OCI-LY3 (cell line): ENCODE data around the gene SLC25A41.

Experiments used
- H2AFZ ChIP-seq: fragments of 200-600, 300-600 bp; shearing (Covaris generic); 2 replicates; pipeline ENCODE4 v1.6.0; 2014; ENCODE audit warnings: antibody characterized with exemption, low read depth, low read length
- H3K27ac ChIP-seq: fragments of 200-600, 300-600 bp; sonication (generic); 2 replicates; pipeline ENCODE4 v1.5.1; 2014; ENCODE audit warnings: mild to moderate bottlenecking, low read length, moderate library complexity, mixed read lengths
- H3K27me3 ChIP-seq: fragments of 200-600, 300-600 bp; sonication (generic); 2 replicates; pipeline ENCODE4 v1.6.1; 2014; ENCODE audit warnings: low read depth, low read length, mixed read lengths
- H3K36me3 ChIP-seq: fragments of 200-600, 300-600 bp; sonication (generic); replicated peaks from 2 replicates; pipeline ENCODE3; 2014; ENCODE audit warnings: low read depth, low read length, mixed read lengths
- H3K4me1 ChIP-seq: fragments of 300-600, 200-600 bp; sonication (generic); 2 replicates; pipeline ENCODE4 v1.6.1; 2014; ENCODE audit warnings: low read length, mixed read lengths
- H3K4me2 ChIP-seq: fragments of 200-600, 300-600 bp; sonication (generic); 2 replicates; pipeline ENCODE4 v1.6.1; 2014; ENCODE audit warnings: low read length, mixed read lengths
- H3K4me3 ChIP-seq: fragments of 300-600, 200-600 bp; sonication (generic); 2 replicates; pipeline ENCODE4 v1.5.1; 2014; ENCODE audit warnings: antibody characterized with exemption, mild to moderate bottlenecking, low read length, moderate library complexity
- H3K79me2 ChIP-seq: fragments of 300-600, 200-600 bp; shearing (Covaris generic); 2 replicates; pipeline ENCODE4 v1.6.1; 2014; ENCODE audit warnings: mild to moderate bottlenecking, low read length, mixed read lengths
- H3K9ac ChIP-seq: fragments of 300-600, 200-600 bp; shearing (Covaris generic); 2 replicates; pipeline ENCODE4 v1.6.0; 2014; ENCODE audit warnings: mild to moderate bottlenecking, low read length, moderate library complexity
- H3K9me3 ChIP-seq: fragments of 200-600, 300-600 bp; shearing (Covaris generic); 2 replicates; pipeline ENCODE4 v1.6.1; 2014; ENCODE audit warnings: low read length, mixed read lengths; ENCODE audit not compliant: insufficient read depth
- H4K20me1 ChIP-seq: fragments of 200-600, 300-600 bp; sonication (generic); 2 replicates; pipeline ENCODE4 v1.6.1; 2016; ENCODE audit warnings: low read length, mixed read lengths; ENCODE audit not compliant: insufficient read depth
- CTCF ChIP-seq: fragments of 200-600, 300-600 bp; sonication (generic); IDR thresholded peaks from 2 replicates; pipeline ENCODE4 v1.5.1; 2014; ENCODE audit warnings: antibody characterized with exemption, low read length, low read depth
- EZH2phosphoT487 ChIP-seq: fragments of 200-600 bp; shearing (Covaris generic); IDR thresholded peaks from 2 replicates; pipeline ENCODE4 v1.6.1; 2018; ENCODE audit warnings: antibody characterized with exemption, mixed run types, low read depth

The SLC25A41 gene

GRCh38 chr19:6413721-6414643, 19.6 kb downstream of the SLC25A41 start:
- H3K36me3 ChIP-seq: peaks cover 71% of the 10 kb centered on the region
- H3K9me3 ChIP-seq: no peaks in the 10 kb centered on the region
- TF ChIP-seq CTCF: no peak
- no peaks in the 10 kb centered on the region for H3K4me1 ChIP-seq
- H3K79me2 ChIP-seq: peaks cover 19% of the 10 kb centered on the region
- H4K20me1 ChIP-seq: peaks cover 24% of the 10 kb centered on the region
- H3K4me3 ChIP-seq: no peak overlapping the region
- no peak overlapping the region for H2AFZ ChIP-seq
- no peak overlapping the region for H3K4me2 ChIP-seq
- no peaks in the 10 kb centered on the region for H3K27me3 ChIP-seq
- no peak overlapping the region for H3K27ac ChIP-seq
- H3K9ac ChIP-seq: no peak overlapping the region

- Histone ChIP-seq H3K9ac (no peak overlapping the region), H3K4me3 (no peak overlapping the region), H3K9me3 (no peaks in the 10 kb centered on the region), H3K36me3 (peaks cover 64% of the 10 kb centered on the region), H3K4me2 (no peak overlapping the region), H4K20me1 (peaks cover 17% of the 10 kb centered on the region), H2AFZ (no peak overlapping the region), H3K27me3 (no peaks in the 10 kb centered on the region), H3K79me2 (peaks cover 12% of the 10 kb centered on the region), H3K4me1 (no peaks in the 10 kb centered on the region), H3K27ac (no peak overlapping the region)
- TF ChIP-seq CTCF (no peak), EZH2phosphoT487 (no peak)
These were observed 20.3 kb downstream of the SLC25A41 start for GRCh38 chr19:6413291-6413690.

- no peak overlapping the region for H3K9ac ChIP-seq
- no peak overlapping the region for H2AFZ ChIP-seq
- peak; percentile 60 for TF ChIP-seq CTCF
- no peak for TF ChIP-seq EZH2phosphoT487
- peaks cover 10% of the 10 kb centered on the region for H4K20me1 ChIP-seq
- H3K4me2 ChIP-seq: no peak overlapping the region
- peaks cover 5% of the 10 kb centered on the region; the same call in 1 of the 2 replicates for H3K79me2 ChIP-seq
- peaks cover 57% of the 10 kb centered on the region for H3K36me3 ChIP-seq
- H3K27ac ChIP-seq: no peak overlapping the region
- H3K27me3 ChIP-seq: no peaks in the 10 kb centered on the region
- H3K4me1 ChIP-seq: no peaks in the 10 kb centered on the region
- no peak overlapping the region for H3K4me3 ChIP-seq
- no peaks in the 10 kb centered on the region for H3K9me3 ChIP-seq
These were observed 21.0 kb downstream of the SLC25A41 start for GRCh38 chr19:6412447-6413091.

GRCh38 chr19:6412061-6412446, 21.5 kb downstream of the SLC25A41 start:
- Histone ChIP-seq H3K9me3 (no peaks in the 10 kb centered on the region), H4K20me1 (peaks cover 5% of the 10 kb centered on the region; the same call in 1 of the 2 replicates), H3K9ac (no peak overlapping the region), H3K79me2 (peaks cover under 1% of the 10 kb centered on the region; the same call in 1 of the 2 replicates), H3K4me2 (no peak overlapping the region), H3K4me3 (no peak overlapping the region), H3K4me1 (no peaks in the 10 kb centered on the region), H2AFZ (no peak overlapping the region), H3K27ac (no peak overlapping the region), H3K27me3 (no peaks in the 10 kb centered on the region), H3K36me3 (peaks cover 51% of the 10 kb centered on the region)
- TF ChIP-seq CTCF (no peak), EZH2phosphoT487 (no peak)
